NCI-H2081 (cell line): ENCODE measurements around the gene AQP3.
"Not testable (repeated sequence)": the region's sequence is repeated elsewhere in the genome, so short reads cannot be mapped to it uniquely, and the experiment has no call there.

Experiments used
- DNase-seq, 2 experiments: peaks; one replicate each; lab custom pipeline; 2025; lab: John Stamatoyannopoulos, UW

AQP3 gene

GRCh38 chr9:33414889-33415500 lies 32.4 kb downstream of the AQP3 start:
- DNase-seq: no peak

GRCh38 chr9:33414268-33414667 lies 33.1 kb downstream of the AQP3 start:
- DNase-seq: no peak

GRCh38 chr9:33408087-33408486 lies 39.3 kb downstream of the AQP3 start:
- no peak for DNase-seq

- no peak for DNase-seq
These were observed 40.3 kb downstream of the AQP3 start for GRCh38 chr9:33407061-33407460.

- DNase-seq: no peak
These were observed 42.5 kb downstream of the AQP3 start for GRCh38 chr9:33404788-33405362.

- no peak for DNase-seq
These were observed 43.2 kb downstream of the AQP3 start for GRCh38 chr9:33403941-33404787.

- DNase-seq: not testable (repeated sequence)
These were observed 45.0 kb downstream of the AQP3 start, which contains the start of gene AQP7 for GRCh38 chr9:33402371-33402770. Gene AQP7, minus strand, starts transcription at chr9:33402568. Its CDS starts 1,306 bp downstream, at chr9:33401262.

GRCh38 chr9:33401809-33402208 lies 45.6 kb downstream of the AQP3 start:
- DNase-seq: not testable (repeated sequence)

- not testable (repeated sequence) for DNase-seq
These were observed 48.3 kb downstream of the AQP3 start for GRCh38 chr9:33399047-33399446.

- DNase-seq: not testable (repeated sequence)
These were observed 49.6 kb downstream of the AQP3 start for GRCh38 chr9:33397801-33398200.

- not testable (repeated sequence) for DNase-seq
These were observed 52.1 kb downstream of the AQP3 start for GRCh38 chr9:33395159-33395879.

- DNase-seq: not testable (repeated sequence)
These were observed 53.4 kb downstream of the AQP3 start for GRCh38 chr9:33393986-33394385.

GRCh38 chr9:33393581-33393980 lies 53.8 kb downstream of the AQP3 start:
- no peak for DNase-seq

- not testable (repeated sequence) for DNase-seq
These were observed 54.8 kb downstream of the AQP3 start for GRCh38 chr9:33392591-33393021.
